ENCODE results near the gene PCBP3.
A peak's percentile ranks its signal among the peaks of the same experiment; 100 is the strongest.
"Not testable (repeated sequence)": the region's sequence is repeated elsewhere in the genome, so short reads cannot be mapped to it uniquely, and the experiment has no call there.

The PCBP3 gene

DNA sequence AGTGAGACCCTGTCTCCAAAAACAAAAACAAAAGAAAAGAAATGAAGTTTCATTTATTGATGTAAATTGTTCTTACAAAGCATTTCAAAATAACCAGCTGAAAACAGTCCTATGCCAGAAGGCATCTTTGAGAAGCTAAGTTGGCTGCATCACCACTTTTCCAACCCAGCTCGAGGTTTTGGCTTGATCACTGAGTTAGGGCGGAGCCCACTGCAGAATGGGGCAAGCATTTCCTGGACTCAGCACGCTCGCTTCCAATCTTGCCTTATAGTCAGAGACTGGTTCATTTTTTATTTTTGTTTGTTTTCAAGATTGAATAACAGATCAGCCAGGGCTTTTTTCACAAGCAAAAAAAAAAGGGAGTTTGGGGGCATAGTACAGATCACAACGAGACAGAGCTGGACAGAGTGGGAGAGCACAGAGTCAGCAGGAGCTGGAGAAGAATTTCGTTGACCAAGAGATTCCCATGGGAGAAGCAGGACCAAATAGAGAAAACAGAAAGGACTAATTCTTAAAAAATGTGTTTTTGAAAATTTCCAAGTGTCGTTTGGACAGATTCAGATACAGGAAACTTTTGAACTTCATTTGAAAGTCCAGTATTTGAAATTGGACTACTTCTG is 314.6 kb downstream of the PCBP3 start:
- no peak for DNase-seq

DNA sequence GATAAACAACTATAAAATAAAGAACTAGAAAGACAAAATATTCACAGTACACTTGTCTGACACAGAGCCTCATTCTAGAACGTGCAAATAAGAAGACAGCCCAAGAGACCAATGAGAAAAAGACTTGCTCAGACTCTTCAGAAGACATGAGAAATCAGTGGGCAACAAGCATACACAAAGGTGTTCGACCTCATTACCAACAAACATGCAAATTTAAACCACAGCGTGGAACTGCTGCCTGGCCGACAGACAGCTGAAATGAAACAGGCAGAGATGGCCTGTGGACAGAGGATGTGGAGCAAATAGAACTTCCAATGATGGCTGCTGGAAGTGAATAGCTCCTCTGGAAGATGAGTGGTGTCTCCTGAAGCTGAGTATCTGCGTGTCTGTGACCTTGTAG is 315.7 kb downstream of the PCBP3 start:
- DNase-seq: no peak

DNA sequence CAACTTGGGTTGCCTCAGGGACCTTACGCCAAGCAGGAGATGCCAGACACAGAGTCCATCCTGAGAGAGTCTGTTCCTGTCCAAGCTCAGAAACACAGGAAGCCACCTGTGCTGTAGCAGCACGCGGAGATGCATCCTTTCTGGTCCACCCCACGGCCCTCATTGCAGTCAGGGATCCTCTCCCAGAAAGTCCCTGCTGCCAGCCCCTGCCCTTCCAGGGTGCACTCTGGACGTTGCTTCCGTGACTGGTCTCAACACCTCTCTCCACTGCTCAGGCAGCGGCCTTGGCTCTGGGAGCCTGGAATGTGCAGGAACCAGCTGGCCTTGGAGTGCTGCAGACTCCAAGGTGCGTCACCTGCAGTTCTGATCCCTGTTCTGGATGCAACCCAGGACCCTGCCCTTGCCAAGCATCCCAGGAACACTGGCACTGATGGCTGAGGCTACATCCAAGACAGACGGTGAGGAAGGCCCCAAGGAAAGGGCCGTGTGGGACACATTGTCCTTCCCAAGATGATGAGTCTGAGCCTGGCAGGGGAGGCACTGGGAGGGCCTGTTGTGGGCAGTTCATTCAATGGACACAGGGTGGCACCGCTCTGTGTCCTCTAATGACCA is 316.4 kb downstream of the PCBP3 start:
- DNase-seq: no peak

DNA sequence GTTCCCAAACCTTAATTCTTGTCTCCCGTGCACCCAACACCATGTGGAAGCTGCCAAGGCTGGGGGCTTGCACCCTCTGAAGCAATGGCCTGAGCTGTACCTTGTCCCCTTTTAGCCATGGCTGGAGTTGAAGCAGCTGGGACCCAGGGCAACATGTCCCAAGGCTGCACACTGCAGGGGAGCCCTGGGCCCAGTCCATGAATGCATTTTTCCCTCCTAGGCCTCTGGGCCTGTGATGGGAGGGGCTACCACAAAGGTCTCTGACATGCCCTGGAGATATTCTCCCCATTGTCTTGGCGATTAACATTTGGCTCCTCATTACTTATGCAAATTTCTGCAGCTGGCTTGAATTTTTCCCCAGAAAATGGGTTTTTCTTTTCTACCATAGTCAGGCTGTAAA is 317.9 kb downstream of the PCBP3 start:
- not testable (repeated sequence) for DNase-seq

DNA sequence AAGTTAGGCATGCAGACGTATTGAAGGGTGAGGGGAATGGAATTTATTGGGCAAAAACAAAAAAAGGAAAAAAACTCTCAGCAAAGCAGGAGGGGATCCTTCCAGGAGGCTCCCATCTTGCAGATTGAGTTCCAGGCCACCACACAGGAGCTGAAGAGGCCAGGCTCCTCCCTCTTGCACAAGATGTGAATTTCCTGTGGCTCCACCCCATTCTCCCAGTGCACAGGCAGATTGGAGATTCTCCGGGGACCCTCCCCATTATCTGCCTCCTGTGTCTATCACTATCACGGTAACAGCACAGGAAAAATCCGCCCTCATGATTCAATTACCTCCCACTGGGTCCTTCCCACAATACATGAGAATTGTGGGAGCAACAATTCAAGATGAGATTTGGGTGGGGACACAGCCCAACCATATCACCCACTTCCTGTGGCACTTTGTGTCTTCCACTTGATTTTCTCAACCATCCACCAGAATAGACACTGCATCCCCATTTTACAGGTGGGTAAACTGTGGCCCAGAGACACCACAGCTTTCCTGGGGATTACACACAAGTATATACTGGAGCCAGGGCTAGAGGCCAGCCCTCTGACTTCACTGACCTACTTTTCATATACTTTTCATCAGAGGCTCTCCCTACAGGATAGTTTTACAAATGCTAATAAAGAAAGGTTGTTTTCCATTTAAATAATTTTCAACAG is 319.2 kb downstream of the PCBP3 start:
- no peak for DNase-seq

DNA sequence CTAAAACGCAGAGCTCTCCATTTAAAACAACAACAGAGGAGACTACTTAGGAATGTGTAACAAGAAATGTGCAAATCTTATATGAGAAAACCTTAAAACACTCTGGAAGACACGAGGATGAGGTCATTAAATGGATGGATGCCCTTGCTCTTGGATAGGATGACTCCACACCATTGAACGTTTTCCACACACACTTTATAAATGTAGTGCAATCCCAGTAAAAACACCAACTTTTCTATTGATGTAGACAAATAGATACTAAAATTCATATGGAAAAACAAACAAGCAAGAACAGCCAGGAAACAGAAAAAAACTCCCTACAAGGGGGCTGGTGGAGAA is 319.7 kb downstream of the PCBP3 start:
- DNase-seq: no peak

DNA sequence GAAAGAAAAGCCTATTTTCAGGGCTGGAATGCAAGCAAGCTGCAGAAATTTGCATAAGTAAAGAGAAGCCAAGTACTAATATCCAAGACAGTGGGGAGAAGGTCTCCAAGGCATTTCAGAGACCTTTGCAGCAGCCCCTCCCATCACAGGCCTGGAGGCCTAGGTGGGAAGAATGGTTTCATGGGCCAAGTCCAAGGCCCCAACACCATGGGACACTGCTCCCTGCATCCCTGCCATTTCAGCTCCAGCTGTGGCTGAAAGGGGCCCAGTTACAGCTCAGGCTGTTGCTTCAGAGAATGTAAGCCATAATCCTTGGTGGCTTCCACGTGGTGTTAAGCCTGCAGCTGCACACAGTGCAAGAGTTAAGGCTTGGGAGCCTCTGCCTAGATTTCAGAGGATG is 321.1 kb downstream of the PCBP3 start:
- no peak for DNase-seq

DNA sequence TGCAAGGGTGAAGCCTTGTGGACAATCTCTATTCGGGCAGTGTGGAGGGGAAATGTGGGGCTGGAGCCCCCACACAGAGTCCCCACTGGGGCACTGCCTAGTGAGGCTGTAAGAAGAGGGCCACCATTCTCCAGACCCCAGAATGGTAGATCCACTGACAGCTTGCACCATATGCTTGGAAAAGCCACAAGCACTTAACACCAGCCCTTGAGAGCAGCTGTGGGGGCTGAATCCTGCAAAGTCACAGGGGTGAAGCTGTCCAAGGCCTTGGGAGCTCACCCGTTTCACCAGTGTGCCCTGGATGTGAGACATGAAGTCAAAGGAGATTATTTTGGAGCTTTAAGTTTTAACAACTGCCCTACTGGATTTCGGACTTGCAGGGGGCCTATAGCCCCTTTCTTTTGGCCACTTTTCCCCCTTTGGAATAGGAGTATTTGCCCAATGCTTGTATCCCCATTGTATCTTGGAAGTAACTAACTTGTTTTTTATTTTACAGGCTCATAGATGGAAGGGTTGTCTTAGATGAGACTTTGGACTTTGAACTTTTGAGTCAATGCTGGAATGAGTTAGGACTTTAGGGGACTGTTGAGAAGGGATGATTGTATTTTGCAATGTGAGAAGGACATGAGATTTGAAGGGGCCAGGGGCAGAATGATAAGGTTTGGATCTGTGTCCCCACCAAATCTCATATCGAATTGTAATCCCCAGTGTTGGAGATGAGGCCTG is 321.7 kb downstream of the PCBP3 start:
- DNase-seq: no peak

DNA sequence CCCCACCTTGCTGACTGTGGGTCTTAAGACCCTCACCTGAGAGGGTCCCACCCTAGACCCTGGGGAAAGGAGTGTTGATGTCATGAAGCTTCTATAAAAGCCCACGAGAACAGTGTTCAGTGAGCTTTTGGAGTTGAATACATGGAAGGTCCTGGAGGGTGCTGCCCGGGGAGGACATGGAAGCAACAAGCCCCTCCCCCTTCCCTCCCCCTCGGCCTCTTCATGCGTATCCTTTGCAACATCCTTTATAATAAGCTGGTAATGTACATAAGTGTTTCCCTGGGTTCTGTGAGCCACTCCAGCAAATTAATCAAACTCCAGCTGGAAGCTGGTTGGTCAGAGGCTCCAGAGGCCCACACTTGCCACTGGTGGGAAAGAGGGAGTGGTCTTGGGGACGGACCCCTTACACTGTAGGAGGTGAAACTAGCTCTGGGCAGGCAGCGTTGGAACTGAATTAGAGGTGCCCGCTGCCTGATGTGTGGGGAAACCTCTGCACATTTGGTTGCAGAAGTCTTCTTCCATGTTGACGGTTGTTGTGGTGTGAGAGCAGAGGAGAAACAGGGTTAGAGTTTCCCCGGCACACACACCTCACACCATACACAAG is 323.4 kb downstream of the PCBP3 start:
- no peak for DNase-seq

DNA sequence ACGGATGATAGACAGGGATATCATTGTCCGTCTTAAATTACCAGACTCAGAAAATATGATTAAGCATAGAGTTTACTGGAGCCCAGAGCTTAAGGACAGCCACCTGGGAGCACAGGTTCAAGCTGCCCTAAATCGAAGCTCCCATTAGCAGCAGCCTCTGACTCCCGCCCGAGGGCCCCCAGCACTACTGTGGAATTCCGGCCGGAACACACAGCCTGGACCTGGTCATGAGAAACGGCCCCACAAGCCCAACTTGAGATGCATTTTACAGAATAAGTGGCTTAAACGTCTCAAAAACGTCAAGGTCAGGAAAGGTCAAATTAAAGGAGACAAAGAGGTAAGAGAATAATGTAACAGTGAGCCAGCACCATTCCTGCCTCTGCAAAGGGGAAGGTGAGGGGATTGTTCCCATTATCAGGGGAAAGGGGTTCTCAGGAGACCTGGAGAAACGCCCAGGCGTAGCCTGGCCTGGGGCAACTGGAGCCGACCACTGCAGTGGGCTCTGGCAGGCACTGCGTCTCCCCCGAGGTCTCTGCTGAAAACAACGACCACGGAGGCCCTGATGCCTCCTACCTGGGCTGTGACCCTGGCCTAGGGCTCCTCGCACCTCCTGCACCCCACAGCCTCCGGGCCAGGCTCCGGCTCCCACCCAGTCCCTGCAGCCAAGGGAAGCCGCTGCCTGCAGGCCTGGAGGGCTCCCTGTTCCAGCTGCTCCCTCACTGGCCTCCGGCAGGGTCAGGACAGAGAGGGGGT is 326.6 kb downstream of the PCBP3 start:
- DNase-seq: no peak

DNA sequence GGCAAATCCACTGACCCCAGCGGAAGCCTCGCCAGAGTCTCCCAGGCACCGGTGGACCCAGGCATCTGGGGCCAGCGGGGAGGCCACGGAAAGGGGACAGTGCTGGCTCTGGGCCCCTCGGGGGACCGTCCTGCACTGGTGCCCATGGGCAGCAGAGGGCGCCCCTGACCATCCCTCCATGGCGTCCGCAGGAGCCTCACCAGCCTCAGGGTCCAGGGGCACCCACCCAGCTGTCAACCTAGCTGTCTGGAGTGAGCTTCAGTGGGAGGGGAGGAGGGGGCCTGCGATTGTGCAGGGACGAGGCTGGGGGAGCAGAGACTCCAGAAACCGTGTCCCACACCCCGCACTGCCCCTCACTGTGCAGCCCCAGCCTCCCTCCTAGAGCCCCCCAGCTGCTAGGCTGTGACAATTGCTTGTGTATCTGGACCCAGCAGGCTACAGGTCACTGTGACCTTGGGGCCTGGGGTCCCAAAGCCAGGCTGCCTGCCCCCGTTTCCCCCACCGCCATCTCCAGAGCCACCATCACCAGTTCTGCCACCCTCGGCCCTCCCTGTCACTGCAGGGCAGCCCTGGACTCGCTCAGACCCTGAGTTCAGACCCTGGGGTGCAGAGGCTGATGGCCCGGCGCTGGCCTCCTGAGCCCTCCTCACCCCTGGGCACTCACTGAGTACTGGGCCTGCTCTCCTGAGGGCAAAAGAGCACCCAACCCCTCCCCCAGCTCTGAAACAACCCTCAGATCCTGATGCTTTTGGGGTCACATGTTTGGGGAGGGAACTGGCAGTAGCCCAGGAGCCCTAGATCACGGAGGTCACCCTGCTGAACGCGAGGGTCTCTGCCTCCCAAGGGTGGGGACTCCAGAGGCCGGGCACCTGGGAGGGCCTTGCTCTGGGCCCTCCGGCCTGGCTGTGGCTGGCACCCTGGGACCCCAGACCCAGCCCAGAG is 327.4 kb downstream of the PCBP3 start:
- peak; percentile 37 for DNase-seq

DNA sequence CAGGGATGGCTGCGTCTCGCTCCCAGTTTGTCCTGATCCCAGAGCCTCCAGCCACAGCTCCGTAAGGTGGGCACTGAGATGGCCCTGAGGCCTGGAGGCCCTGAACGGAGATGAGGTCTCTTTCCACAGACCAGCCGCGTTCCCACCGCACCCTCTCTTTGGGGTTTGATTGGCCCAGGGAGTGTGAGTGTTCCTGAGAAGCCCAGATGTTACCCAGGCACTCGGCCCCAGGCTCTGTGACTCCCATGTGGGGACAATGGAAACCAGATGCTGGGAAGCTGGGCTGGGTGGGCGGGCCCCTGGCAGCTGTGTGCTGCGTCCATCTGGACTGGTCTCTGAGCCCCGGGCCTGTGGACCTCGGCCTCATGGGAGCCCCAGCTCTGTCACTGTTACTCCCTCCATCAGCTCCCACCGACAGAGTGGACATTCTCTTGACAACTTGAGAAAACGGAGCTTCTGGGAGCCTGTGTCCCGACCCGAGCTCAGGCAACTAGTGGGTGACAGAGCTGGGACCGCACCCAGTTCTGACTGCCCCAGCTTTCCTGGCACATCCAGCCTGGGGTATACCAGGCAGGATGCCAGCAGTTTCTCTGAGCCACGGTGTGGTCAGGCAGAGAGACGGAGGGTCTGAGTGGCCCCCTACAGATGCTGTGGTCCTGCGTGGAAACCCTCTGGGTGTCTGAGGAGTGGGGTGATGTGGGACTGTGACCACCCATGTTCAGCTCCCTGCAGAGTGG is 328.3 kb downstream of the PCBP3 start:
- no peak for DNase-seq

DNA sequence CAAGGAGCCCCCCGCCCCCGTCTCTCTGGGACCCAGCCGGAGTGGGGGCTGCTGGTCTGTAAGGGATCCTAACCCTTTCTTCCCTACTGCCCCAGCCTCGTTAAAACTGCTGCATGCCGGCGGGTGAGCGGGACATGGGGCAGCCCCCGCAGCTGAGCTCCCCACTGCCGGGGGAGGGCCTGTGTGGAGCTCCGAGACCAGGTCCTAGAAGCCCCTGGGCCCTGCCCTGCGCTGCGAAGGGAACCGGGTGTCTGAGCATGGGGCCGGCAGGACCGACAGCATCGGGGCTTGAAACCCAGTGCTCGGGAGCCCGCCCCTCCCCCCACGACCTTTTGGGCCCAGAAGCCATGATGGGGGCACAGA is 328.8 kb downstream of the PCBP3 start:
- DNase-seq: no peak

DNA sequence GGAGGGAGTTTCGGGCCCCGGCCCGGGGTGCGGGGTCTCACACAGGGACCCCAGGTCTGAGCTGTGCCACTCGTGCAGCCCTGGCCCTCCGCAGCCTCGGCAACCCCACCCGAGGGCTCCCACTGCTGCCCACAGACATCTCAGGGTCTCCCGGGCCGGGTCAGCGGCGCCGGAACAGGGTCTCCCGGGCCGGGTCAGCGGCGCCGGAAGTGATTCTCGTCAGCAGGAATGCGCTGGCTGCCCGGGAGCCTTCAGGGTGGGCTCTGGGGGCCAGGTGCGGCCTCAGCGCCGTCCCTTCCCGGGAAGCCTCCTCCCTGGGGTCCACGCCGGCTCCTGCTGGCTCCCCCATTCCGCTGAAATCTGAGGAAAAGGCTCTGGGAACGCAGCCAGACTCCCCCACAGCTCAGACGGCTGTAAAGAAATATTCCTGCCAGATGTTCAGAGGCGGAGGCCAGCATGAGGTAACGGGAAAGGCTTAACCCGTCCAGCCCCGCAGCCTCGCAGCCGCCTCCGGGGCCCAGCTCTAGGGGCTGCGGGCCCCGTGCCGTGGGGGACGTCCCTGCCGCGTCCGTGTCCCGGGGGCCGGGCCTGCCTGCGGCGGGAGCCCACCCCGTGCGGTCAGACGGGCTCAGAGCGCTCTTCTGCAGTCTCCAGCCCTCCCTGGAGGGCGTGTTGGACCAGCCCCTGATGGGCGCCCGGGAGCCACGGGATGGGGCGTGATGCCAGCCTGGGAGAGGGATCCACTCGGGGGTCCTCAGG is 329.4 kb downstream of the PCBP3 start:
- no peak for DNase-seq

DNA sequence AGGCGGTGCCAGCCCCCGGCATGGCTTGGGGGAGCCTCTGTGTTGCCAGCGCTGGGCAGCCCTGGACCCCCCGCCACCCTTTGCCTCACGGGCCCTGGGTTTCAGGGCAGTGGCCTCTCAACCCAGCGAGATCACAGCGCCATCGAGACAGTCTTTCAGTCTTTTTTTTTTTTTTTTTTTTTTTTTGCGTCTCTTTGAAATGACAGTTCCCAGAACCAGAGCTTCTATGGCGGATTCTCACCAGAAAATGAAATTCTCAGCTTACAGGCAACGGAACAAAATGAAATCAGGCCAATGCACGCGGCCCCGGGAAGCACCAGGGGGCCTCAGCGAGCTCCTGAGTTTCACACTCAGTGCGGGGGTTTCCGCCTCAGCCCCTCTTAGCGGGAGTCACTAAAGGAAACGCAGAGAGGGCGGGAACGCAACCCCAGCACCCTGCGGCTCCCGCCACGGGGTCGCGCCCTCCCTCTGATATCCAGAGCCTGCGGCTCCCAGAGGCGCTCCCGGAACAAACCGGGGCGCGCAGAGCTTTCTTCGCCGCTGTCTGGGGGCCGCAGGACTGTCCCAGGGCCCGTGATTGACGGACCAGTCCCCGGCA is 330.0 kb downstream of the PCBP3 start:
- DNase-seq: peak; percentile 76

DNA sequence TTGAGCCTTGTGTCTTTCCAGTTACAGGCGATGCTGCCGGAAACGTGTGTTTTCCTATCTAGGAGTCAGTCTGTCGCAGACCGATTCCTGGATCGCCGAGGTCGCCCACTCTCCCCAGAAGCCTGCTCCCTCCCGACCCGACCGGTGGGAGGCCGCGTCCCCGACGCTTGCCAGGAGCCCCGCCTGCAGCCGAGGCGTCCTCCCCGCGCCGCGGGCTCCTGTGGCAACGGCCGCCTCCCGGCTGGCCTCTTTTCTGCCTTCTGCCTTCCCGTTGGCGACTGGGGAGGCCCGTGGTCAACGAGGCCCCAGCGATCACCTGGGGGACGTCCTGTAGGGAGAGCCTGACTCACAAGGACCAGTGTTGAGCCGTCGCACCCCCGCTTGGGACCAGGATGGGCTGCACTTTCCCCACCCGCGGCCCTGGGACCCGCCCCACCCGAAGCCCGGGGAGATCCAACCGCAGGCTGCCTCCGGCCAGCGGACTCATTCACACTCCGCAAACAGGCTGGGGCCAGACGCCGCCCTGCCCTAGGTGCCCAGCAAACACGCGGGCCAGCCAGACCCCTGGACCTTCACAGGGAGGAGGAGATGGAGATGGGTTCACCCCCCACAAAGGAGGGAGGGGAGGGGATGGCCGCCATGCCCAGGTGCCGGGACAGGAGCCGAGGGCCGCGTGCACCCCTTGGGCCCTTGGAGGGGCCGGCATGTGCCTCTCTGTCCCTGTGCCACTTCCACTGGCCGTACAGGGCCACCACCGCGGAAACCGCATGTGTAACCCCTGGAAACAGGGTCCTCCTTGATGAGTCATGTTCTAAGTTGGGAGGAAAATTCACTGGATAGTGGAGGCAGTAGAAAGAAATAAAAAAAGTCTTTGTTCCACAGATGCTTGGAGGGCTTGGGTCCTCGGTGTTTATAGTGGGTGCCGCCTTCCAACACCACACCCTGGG is 330.8 kb downstream of the PCBP3 start:
- DNase-seq: no peak

DNA sequence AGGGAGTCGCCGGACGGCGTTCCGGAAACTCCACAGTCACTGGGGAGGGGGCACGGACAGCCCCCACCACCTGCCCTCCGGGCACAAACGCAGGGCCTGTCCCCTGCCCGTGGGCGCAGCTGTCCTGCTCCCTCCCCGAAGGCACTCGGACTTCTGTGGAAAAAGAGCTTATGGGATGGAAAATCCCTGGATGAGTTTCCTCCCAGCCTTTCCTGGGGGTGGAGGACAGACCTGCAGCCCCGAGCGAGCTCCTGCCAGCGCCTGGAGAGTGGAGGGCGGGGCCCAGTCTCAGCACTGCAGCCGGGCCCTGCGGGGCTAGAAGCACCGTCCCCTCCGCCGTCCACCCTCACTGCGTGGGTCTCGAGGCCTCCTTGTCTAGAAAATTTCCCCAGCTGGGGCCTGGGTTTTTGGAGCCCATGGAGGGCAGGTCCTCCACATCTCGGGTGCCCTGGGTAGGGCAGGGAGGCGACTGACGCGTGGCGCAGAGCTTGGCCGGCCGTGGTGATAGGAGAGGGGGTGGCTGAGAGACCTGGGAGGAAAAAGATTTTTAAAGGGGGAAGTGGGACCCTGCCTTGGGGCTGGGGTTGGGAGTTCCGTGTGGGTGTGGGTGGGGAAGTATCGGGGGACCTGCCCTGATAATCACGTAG is 331.6 kb downstream of the PCBP3 start:
- DNase-seq: no peak
